Upper lobe of right lung (tissue), 1 donor: ENCODE measurements around the gene CD244. TPM values are rescaled to one million over a fixed set of nuclear protein-coding genes. Genes with fewer than 3 reads are reported as not detected.

Source experiments
- ATAC-seq: fragments of 200-7000 bp; cut with Tn5 transposase; one replicate; pipeline ENCODE4 v1.9.1; 2020; ENCODE audit warnings: mild to moderate bottlenecking, moderate library complexity
- DNase-seq: peaks from one replicate; pipeline ENCODE4 v3.0.0-alpha.2; 2020
- H3K27ac ChIP-seq: fragments of 200-600 bp; one replicate; pipeline ENCODE4 v1.8.0; 2022
- H3K27me3 ChIP-seq: fragments of 200-600 bp; one replicate; pipeline ENCODE4 v1.8.0; 2022; ENCODE audit warnings: mild to moderate bottlenecking
- H3K36me3 ChIP-seq: fragments of 200-600 bp; one replicate; pipeline ENCODE4 v1.8.0; 2022
- H3K4me1 ChIP-seq: fragments of 200-600 bp; one replicate; pipeline ENCODE4 v1.8.0; 2022
- H3K4me3 ChIP-seq: fragments of 200-600 bp; one replicate; pipeline ENCODE4 v1.8.0; 2022; ENCODE audit warnings: mild to moderate bottlenecking
- H3K9me3 ChIP-seq: fragments of 200-600 bp; one replicate; pipeline ENCODE4 v1.8.0; 2022
- CTCF ChIP-seq: fragments of 200-600 bp; IDR thresholded peaks from one replicate; pipeline ENCODE4 v1.8.0; 2022; ENCODE audit warnings: antibody characterized with exemption
- intact Hi-C: fragments of 100-400 bp; cut with DNase I; formaldehyde crosslinking; loops from one replicate; pipeline ENCODE4 v1.11.0; 2022
- total RNA-seq: library from RNA; stranded (reverse); fragmentation: NEBNext Ultra II Directional; extraction: Animal tissue kit (Norgen Biotek cat#: 25700); gene quantifications from one replicate; pipeline ENCODE4 v1.2.1, GENCODE V29; 2021
- donor health status: DM: no; HTN: yes; CAD: no; lungs with severe emphysema.

CD244 gene
- total RNA-seq, 1 donor from 2014 or later = 3.0 TPM

GRCh38 chr1:160839746-160840145, 22.9 kb downstream of the CD244 start:
- intact Hi-C loops = loop anchor here (10.0 kb wide), 1 partner anchor 115 kb away; the partner anchor contains the start of gene ITLN2
- no peak for ATAC-seq
- Histone ChIP-seq H3K9me3 (no peaks in the 10 kb centered on the region), H3K4me1 (peaks cover 22% of the 10 kb centered on the region), H3K4me3 (no peak overlapping the region), H3K36me3 (no peaks in the 10 kb centered on the region), H3K27me3 (no peaks in the 10 kb centered on the region), H3K27ac (no peak overlapping the region)
- no peak for TF ChIP-seq CTCF
- DNase-seq = no peak

- H3K36me3 ChIP-seq = no peaks in the 10 kb centered on the region
- ATAC-seq = no peak
- DNase-seq = no peak
- TF ChIP-seq CTCF = no peak
- no peak overlapping the region for H3K27ac ChIP-seq
- no peak overlapping the region for H3K4me3 ChIP-seq
- intact Hi-C loops = loop anchor here (10.0 kb wide), 1 partner anchor 116 kb away; the partner anchor contains the start of gene ITLN2
- H3K4me1 ChIP-seq = peaks cover 22% of the 10 kb centered on the region
- no peaks in the 10 kb centered on the region for H3K27me3 ChIP-seq
- no peaks in the 10 kb centered on the region for H3K9me3 ChIP-seq
These were observed 23.8 kb downstream of the CD244 start for GRCh38 chr1:160838888-160839287.

GRCh38 chr1:160837558-160838205, 25.0 kb downstream of the CD244 start:
- intact Hi-C loops = loop anchor here (10.0 kb wide), 1 partner anchor 117 kb away; the partner anchor contains the start of gene ITLN2
- DNase-seq (no peak), ATAC-seq (peak; percentile 72)
- Histone ChIP-seq H3K27me3 (no peaks in the 10 kb centered on the region), H3K36me3 (no peaks in the 10 kb centered on the region), H3K4me1 (peaks cover 22% of the 10 kb centered on the region), H3K4me3 (no peak overlapping the region), H3K9me3 (no peaks in the 10 kb centered on the region), H3K27ac (no peak overlapping the region)
- TF ChIP-seq CTCF = peak; percentile 24

GRCh38 chr1:160836981-160837557, 25.6 kb downstream of the CD244 start:
- TF ChIP-seq CTCF = no peak
- intact Hi-C loops = loop anchor here (10.0 kb wide), 1 partner anchor 118 kb away; the partner anchor contains the start of gene ITLN2
- no peaks in the 10 kb centered on the region for H3K36me3 ChIP-seq

GRCh38 chr1:160836561-160836960, 26.1 kb downstream of the CD244 start:
- no peaks in the 10 kb centered on the region for H3K9me3 ChIP-seq
- H3K27me3 ChIP-seq = no peaks in the 10 kb centered on the region
- peak; percentile 75 for ATAC-seq
- peak overlapping the region; percentile 15 for H3K27ac ChIP-seq
- no peak for DNase-seq
- no peak for TF ChIP-seq CTCF
- intact Hi-C loops = loop anchor here (10.0 kb wide), 1 partner anchor 118 kb away; the partner anchor contains the start of gene ITLN2
- H3K4me3 ChIP-seq = no peak overlapping the region
- H3K4me1 ChIP-seq = peaks cover 22% of the 10 kb centered on the region
- H3K36me3 ChIP-seq = no peaks in the 10 kb centered on the region

More at GRCh38 chr1:160836981-160837557, 25.6 kb downstream of the CD244 start:
- peak overlapping the region; percentile 15 for H3K27ac ChIP-seq
- ATAC-seq (no peak), DNase-seq (no peak)
- no peaks in the 10 kb centered on the region for H3K27me3 ChIP-seq
- H3K4me1 ChIP-seq = peaks cover 22% of the 10 kb centered on the region
- H3K9me3 ChIP-seq = no peaks in the 10 kb centered on the region
- H3K4me3 ChIP-seq = no peak overlapping the region
